Brain pericyte (primary cell): Measurements from ENCODE around the gene SLC44A3.
A peak's percentile ranks its signal among the peaks of the same experiment; 100 is the strongest.

Experiments
- DNase-seq: peaks from one replicate; pipeline ENCODE4 v3.0.0-alpha.2; 2012; ENCODE audit warnings: low read depth, low spot score

SLC44A3 gene

DNA sequence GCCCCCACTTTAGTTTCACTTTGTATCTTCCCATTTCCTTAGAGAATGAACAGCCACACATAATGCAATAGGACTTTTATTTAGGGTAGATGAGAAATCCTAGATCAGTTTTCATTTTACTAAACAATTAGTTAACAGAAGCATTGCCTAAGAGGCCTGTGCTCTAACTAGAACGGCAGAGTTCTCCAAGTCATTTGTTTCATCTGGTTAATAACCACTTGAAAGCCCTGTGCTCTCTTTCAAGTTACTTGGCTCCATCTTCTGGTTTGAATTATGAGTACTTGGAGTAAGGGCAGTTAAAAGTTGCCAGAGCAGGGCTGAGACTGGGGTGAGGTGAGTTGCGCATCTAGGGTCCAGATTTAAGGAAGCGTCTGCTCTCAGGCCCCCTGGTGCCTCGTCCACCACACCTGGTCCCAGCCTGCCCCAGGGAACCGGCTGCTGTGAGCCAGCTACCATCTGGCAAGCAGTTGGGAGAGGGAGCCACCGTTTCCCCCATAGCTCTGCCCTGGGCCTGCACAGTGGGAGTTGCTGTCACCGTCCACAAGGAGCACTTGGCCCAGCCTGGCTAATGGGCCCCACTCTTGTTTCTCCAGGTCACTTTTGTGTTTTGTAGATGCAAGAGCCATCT, 18.1 kb upstream of the SLC44A3 start:
- DNase-seq = peak; percentile 55

DNA sequence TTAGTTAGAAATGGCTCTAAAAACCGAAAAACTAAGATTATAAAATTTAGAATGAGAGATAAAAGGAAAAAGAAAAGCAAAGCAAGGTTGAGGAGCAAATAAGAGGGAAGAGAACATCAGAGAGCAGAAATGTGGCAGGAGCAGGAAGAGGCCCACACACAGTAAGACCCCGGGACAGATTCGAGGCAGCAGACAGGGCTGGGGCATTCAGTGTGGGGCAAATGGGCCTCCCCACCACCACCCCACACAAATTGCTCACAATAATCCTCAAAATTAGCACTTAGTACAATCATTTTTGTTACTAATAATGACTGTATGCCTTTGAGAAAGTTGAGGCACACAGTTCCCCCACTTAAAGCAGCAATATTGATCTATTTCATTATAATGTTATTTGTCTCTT, 17.1 kb upstream of the SLC44A3 start:
- no peak for DNase-seq

DNA sequence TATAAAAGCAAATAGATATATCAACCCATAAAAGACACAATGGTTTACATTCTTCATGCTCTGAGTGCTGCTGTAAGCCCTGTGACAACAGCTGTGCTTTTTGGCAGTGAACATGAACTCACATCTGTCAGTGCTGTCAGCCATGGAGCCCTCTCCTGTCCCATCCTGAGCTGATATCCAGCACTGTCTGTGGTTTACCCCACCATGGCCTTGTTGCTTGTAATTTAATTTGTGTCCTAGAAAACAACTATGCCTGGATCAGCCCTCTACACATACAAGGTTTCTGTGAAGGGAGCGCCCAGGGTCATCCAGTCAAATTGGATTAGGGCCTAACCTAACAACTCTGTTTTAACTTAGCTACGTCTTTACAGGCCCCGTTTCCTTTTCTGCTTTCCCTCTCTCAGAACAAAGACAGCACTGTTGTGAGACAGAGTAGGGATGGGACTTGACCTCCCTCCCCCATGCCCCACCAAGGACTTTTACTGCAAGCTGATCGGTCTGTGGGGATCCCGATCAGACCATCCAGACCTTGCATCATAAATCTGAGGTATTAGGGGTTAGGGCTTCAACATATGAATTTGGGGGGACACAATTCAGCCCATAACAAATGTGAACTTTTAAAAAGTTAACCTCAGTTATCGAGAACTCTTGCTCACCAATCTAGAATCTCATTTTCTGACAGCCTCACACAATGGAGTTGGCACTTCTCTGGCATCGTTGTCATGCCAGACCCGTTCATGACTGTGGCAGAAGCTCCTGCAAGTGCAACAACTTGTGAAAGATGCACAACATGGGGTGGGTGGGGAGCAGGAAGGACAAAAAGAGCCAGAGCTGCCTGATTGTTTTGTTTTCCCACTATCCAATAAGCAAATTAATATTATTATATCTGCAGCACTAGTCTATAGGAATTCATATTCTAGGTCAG, 16.4 kb upstream of the SLC44A3 start:
- DNase-seq = no peak

DNA sequence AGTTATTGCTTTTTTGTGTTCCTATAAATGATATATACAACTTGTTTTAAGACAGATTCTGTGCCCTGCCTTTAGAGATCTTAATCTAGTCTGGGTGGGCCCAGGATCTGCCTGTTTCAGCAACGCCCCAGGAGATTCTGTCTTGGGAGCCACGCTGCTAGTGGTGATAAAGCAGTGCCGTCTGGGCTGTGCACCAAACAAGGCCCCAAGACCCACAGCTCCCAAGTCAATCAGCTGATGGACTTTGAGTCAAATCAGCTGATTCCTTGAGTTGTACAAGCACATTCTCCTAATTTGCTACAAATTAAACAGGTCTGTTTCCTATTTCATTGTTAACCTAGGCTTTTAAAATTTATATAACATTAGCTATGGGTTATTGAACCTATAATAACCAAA, 15.7 kb upstream of the SLC44A3 start:
- no peak for DNase-seq

DNA sequence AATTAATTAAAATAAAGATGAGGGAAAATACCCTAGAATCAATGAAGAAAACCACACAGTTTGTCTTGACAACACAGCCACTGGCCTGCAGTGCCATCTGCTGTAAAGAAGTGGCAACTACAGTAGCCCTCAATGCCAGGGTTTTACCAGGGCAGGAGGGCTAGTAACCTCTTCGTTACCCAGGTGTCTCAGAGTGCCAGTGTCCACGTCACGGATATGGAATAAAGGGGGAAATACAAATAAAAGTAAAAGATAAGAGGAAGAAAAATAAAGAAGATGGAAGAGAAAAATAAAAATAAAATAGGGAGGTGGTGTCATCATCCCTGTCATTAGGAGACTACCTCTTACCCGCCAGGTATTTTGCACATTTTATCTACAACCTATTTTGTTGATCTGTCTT, 14.2 kb upstream of the SLC44A3 start:
- no peak for DNase-seq

DNA sequence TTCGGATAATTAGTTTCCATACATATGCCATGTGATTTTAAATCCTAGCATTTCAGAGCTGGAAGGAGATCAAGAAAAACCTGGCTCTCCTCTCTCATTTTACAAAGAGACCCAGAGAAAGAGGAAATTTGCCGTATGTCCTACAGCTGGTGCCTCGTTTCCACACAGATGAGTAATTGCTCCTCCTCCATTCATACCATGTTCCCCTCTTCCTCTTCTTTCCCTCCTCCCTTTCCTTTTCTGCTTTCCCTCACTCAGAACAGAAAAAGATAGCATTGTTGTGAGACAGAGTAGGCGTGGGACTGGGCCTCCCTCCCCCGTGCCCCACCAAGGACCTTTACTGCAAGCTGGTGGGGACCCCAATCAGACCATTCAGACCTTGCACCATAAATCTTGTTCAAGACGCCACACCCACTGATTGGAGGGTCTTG, 13.7 kb upstream of the SLC44A3 start:
- no peak for DNase-seq

DNA sequence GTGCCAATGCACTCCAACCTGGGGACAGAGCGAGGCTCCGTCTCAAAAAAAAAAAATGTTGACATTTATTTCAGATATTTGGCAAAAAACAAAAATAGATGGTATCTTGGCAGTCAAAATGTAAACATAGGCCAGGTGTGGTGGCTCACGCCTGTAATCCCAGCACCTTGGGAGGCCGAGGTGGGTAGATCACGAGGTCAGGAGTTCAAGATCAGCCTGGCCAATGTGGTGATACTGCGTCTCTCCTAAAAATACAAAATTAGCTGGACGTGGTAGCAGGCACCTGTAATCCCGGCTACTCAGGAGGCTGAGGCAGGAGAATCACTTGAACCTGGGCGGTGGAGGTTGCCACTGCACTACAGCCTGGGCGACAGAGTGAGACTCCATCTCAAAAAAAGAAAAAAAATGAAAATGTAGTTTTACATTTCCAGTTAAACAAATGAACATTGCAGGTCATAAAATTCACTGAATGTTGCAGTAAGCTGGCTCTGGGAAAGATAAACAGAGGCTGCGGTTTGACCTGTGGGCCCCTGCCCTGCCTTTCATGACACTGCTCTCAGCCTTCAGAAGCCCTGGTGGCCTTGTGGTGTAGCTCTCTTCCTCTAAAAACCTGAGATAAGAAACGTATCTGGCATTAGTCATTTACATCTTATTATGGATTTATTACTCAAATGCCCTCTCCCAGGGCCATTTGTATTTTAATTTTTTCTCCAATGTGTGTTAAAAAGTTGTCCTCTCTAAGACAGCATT, 12.2 kb upstream of the SLC44A3 start:
- DNase-seq = no peak

DNA sequence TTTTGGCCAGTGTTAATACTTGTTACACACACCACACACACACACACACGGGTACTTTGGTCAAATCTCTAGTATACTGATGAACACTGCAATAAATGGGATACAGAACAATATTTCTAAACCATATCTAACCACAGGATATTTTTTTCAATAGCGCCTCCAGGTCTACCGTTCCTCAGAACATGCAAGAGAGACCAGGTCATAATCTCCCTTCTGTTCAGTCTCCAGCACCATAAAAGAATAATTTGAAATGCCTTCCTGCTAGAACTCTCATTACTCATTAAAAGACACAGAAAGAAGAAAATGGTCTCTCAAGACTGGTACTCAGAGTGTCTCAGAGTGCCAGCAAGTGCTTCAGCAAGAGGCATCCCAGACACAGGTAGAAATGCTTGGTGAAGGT, 11.5 kb upstream of the SLC44A3 start:
- DNase-seq = no peak

DNA sequence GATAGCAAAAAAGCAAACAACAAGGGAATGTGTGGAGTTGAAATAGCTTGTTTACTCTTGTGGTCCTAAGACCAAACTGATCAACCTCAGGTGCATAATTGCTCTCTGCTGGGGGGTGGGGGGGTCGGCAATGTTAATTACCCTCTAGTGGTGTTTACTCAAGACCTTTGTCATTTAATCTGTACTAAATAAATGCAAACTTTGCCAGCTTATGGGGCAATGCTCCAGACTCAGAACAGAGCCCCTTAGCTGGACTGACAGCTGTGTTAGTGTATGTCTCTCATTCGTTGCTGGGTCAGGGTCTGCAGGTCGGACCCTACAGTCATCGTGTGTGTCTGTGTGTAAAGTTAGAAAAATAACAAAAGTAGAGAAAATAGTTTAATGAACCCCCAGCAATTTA, 7.2 kb upstream of the SLC44A3 start:
- no peak for DNase-seq

DNA sequence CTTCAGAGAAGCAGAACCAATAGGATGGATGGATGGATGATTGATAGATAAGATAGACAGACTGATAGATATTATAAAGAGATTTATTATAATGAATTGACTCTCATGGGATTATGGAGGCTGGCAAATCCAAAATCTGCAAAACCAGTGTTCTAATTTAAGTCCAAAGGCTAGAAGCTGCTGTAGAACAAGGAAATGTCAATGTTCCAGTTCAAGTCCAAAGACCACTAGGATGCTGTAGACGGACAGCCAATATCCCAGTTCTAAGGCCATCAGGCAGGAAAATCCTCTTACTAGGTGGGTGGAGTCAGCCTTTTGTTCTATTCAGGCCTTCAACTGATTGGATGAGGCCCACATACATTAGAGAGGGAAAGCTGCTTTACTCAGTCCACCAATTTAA, 4.1 kb upstream of the SLC44A3 start:
- no peak for DNase-seq

DNA sequence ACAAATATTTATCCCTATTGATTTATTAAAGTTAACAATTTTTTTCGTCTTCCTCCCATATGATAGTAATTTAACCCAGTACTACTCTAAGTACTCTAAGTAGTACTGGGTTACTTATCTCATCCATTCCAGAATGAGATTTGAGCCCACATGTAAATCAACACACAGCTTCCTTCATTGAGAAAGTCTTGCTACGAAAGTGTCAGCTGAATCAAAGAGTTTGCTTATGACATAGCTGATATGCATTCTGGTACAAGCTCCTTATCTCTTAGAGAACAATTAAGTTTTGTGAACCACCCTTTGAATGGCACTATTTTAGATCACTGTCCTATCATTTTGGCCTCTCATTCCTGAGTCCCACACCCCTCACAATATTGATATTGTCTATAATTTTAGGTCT, 2.4 kb upstream of the SLC44A3 start:
- DNase-seq = no peak

DNA sequence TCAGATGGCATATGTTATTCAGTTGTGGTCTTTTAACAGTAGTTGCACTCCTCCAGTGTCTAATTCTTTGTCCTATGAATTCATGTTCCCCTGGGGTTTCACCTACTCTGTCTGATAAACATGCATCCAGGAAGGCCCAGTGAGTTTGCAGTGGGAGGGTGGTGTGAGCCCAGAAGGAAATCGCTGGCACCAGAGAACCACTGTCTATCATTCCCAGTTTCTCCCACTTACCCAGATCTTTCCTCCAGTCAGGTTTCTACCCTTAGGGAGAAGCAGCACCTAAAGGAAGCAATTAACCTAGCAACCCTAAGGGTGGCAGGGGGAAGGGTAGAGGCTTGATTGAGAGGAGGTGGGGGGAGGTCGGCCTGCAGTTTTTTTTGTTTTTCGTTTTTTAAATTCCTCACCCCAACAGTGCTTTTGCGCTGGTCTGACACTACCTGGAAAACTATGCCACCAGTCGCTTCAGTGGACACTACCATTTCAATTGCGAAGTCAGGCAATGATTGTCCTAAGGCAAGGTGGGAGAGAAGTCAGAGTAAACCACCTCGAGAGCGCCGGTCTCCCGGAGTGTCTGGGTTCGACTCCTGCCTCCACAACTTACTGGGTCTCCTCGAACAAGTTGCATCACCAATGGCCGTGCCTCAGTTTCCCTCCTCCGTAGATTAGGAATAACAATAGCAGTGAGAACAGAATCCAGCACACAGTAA, 766 bp upstream of the SLC44A3 start:
- no peak for DNase-seq

DNA sequence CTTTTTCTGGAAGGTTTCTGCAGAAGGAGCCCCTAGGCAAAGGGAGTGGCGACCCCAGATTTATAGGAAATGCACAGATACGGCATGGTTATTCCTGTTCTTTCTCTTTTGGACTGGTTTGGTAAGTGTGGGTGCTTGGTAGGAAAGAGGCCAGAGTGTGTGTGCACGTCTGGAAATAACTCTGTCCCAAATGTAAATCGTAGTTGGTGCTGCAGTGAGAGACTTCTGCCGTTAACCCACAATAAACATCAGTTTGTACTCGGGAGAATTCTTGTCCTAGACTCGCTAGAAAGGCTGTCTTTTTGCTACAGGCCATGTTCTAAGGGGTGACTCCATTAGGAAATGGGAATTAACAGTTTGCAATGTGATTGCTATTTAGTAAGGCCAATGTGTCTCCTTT, 779 bp downstream of the SLC44A3 start:
- DNase-seq = no peak

DNA sequence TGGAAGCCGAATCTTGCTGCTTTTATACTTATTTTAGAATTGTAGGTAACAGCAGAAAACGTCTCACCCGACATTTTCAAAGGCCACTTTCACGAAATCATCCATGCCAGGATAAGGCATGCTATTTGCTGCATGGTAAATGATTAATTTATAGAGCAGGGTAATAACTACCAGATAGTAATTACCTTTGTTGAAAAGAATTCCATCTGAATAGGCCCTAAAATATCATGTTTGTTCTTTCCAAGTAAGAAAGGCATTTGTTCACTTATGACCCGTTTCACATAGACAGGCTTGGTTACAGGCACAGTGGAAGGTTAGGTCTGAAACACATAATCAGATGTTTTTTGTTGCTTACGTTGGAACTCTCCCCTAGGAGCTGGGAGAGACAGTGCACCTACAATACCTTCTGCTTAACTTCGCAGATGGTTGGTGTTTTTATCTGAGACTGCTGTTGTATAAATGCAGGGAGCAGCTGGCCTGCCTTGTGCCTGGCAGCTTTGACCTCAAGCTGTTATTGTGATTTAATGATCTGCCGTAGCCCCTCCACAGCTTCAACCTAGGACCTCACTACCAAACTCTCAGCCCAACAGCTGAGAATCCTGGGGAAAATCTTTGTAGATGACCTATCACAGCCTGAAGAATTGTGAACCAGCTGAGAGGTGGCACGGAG, 1.6 kb downstream of the SLC44A3 start:
- no peak for DNase-seq

DNA sequence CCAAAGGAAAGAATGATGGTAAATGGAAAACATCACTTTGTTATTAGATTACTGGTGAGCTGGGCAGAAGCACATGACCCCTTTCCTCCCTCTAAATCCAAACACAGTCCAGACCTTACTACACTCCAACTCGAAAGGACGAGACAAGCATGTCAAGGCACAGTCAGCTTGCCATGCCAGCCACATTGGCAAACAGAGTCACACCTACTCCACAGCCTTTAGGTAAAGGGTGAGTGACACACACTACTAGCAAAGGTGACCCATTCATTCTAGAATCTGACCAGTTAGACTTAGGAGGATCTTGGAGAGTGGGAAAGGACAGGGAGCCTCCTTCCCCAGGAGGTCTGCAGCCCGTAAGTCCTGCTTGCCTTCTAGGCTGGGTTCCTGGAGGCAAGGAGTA, 3.0 kb downstream of the SLC44A3 start:
- DNase-seq = no peak

DNA sequence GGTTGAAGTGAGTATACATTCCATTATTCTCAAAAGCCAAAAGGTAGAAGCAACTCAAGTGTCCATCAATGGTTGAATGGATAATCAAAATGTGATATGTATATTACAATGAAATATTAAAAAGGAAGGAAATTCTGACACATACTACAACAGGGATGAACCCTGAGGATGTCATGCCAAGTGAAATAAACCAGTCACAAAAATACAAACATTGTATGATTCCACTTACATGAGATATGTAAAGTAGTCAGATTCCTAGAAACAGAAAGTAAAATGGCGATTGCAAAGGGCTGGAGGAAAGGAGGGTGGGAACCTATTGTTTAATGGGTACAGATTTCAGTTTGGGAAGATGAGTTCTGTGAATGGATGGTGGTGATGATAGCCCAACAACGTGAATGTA, 5.8 kb downstream of the SLC44A3 start:
- DNase-seq = no peak

DNA sequence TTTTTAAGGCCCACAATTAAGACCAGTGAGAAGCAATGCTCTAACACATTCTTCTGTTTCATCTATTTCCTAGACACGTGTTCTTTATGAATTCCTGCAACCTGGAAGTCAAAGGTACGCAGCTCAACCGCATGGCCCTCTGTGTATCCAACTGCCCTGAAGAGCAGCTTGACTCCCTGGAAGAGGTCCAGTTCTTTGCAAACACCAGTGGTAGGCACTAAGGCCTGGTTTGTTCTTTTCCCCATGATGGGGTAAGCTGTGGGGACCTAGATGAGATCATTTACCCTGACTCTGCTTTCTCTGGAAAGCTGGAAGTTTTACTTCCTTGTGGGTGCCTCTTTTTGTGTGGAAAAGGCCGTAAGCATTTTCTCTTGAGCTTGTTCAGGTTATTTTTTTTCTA, 7.3 kb downstream of the SLC44A3 start:
- no peak for DNase-seq

DNA sequence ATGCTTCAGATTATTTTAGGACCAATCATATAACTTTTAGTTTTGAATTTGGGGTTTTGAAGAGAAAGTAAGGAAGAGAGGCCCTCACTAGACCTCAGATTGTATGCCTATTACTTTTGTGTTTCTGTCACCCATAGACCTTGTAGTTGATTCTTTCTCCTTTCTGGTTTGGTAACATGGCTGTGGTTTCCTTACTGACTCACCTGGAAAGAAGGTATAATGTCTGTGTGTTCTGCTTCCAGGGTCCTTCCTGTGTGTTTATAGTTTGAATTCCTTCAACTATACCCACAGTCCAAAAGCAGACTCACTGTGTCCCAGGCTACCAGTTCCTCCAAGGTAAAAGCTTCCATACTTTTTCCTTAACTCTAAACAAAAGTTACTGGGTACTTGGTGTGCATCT, 8.1 kb downstream of the SLC44A3 start:
- DNase-seq = no peak

DNA sequence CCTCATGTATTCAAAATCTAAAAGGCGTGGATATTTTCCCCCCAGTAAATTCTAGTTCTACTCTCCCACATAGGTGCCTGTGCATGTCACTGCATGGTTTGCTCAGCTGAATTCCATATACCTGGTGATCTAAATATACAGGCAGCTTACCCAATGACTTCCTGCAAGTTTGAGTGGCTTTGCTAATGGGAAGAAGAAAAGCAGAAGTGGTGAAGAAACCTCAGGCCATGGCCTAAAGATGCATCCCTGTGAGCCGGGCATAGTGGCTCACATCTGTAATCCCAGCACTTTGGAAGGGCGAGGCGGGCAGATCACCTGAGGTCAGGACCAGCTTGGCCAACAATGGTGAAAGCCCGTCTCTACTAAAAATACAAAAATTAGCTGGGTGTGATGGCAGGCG, 11.5 kb downstream of the SLC44A3 start:
- DNase-seq = no peak

DNA sequence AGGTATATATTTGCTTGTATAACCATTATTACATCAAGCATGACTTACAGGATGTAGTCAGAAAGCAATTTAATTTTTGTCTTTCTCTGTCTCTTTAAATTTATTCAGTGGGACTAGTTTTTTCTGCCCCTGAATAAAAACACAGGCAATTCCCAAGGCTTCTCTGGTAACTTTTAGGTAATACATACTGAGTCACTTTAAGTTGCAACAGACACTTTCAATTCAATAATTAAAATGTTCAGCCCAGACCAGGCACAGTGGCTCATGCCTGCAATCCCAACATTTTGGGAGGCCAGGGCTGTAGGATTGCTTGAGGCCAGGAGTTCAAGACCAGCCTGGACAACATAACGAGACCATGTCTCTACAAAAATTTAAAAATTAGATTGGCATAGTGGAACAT, 12.3 kb downstream of the SLC44A3 start:
- no peak for DNase-seq

DNA sequence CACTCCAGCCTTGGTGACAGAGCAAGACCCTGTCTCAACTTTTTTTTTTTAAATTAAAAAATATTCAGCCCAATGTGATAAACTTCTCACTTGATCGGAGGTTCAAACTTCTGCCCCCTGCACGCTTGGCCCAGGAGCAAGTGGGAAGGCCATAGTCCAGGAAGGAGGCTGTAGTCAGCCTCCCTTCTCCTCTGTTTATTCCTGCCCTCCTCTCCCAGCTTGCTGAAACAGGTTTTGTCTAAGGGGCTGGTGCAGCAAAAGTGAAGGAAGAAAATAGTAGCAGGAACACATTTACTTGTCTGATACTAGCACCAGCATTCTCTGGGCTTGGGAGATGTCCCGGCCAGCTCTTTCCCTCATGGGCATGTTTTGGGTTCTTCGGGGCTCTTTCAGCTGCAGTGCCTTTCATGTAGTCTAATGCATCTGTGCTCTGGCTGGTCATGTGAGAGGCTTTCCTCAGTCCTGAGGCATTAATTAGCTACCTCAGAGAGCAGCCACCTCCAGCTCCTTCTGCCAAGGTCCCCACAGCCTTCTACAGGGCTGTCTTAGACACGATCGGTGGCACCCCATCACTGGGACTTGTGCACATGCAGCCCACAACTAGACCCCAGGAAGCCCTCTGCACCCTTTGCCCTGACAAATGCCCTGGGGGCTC, 12.9 kb downstream of the SLC44A3 start:
- DNase-seq = no peak
